ENCODE data around the gene ZNF177. TPM values are rescaled to one million over a fixed set of nuclear protein-coding genes. Genes with fewer than 3 reads are reported as not detected.

Gene ZNF177
- total RNA-seq, 1 experiment from 2014 or later: 0.55 TPM

GRCh38 chr19:9353011-9353410 lies 9.8 kb upstream of the ZNF177 start:
- Histone ChIP-seq H4K20me1 (ENCODE audit: insufficient read depth) (no peaks in the 10 kb centered on the region), H3K4me2 (no peak overlapping the region), H3K27me3 (ENCODE audit: insufficient read depth, low read depth) (no peaks in the 10 kb centered on the region), H3K4me1 (replicated peaks; ENCODE audit: insufficient read depth) (no peaks in the 10 kb centered on the region), H3K27ac (no peak overlapping the region), H3K9me2 (ENCODE audit: insufficient read depth) (no peaks in the 10 kb centered on the region), H3K36me3 (ENCODE audit: low read depth) (no peaks in the 10 kb centered on the region), H3K9me3 (ENCODE audit: insufficient read depth, low read depth) (peaks cover 24% of the 10 kb centered on the region; the same call in 1 of the 2 replicates), H3K79me2 (ENCODE audit: low read depth) (no peaks in the 10 kb centered on the region), H2AFZ (no peak overlapping the region), H3K4me3 (no peak overlapping the region), H3F3A (ENCODE audit: insufficient read depth, low read depth) (no peaks in the 10 kb centered on the region; the same call in 1 of the 2 replicates)
- ChIA-PET POLR2A (ENCODE audit: unreplicated experiment) (no interaction called here), CTCF (no interaction called here)
- DNase-seq: no peak
- TF ChIP-seq, protein P1, sequence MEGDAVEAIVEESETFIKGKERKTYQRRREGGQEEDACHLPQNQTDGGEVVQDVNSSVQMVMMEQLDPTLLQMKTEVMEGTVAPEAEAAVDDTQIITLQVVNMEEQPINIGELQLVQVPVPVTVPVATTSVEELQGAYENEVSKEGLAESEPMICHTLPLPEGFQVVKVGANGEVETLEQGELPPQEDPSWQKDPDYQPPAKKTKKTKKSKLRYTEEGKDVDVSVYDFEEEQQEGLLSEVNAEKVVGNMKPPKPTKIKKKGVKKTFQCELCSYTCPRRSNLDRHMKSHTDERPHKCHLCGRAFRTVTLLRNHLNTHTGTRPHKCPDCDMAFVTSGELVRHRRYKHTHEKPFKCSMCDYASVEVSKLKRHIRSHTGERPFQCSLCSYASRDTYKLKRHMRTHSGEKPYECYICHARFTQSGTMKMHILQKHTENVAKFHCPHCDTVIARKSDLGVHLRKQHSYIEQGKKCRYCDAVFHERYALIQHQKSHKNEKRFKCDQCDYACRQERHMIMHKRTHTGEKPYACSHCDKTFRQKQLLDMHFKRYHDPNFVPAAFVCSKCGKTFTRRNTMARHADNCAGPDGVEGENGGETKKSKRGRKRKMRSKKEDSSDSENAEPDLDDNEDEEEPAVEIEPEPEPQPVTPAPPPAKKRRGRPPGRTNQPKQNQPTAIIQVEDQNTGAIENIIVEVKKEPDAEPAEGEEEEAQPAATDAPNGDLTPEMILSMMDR (conservative IDR thresholded peaks at IDR 0.05): no peak
- no peak for TF ChIP-seq EZH2 (IDR thresholded peaks at IDR 0.05; ENCODE audit: low read depth)
- intact Hi-C loops (cut with micrococcal nuclease; ENCODE audit: unreplicated experiment): no loop called here
- BruUV-seq (replicated peaks): no TSS peak

GRCh38 chr19:9354651-9355050 lies 8.2 kb upstream of the ZNF177 start:
- Histone ChIP-seq H3K27ac (no peak overlapping the region), H3K4me3 (no peak overlapping the region), H4K20me1 (ENCODE audit: insufficient read depth) (no peaks in the 10 kb centered on the region), H3K4me1 (replicated peaks; ENCODE audit: insufficient read depth) (no peaks in the 10 kb centered on the region), H3K9me2 (ENCODE audit: insufficient read depth) (no peaks in the 10 kb centered on the region), H3K4me2 (no peak overlapping the region), H2AFZ (no peak overlapping the region), H3K36me3 (ENCODE audit: low read depth) (no peaks in the 10 kb centered on the region), H3K79me2 (ENCODE audit: low read depth) (no peaks in the 10 kb centered on the region), H3F3A (ENCODE audit: insufficient read depth, low read depth) (no peaks in the 10 kb centered on the region), H3K9me3 (ENCODE audit: insufficient read depth, low read depth) (peaks cover 15% of the 10 kb centered on the region), H3K27me3 (ENCODE audit: insufficient read depth, low read depth) (no peaks in the 10 kb centered on the region)
- POLR2A ChIA-PET (ENCODE audit: unreplicated experiment): no interaction called here
- CTCF ChIA-PET: no interaction called here
- TF ChIP-seq, protein P1 (conservative IDR thresholded peaks at IDR 0.05): no peak
- no peak for TF ChIP-seq EZH2 (IDR thresholded peaks at IDR 0.05; ENCODE audit: low read depth)
- intact Hi-C loops (cut with micrococcal nuclease; ENCODE audit: unreplicated experiment): no loop called here
- no peak for DNase-seq
- no TSS peak for BruUV-seq (replicated peaks)

DNA sequence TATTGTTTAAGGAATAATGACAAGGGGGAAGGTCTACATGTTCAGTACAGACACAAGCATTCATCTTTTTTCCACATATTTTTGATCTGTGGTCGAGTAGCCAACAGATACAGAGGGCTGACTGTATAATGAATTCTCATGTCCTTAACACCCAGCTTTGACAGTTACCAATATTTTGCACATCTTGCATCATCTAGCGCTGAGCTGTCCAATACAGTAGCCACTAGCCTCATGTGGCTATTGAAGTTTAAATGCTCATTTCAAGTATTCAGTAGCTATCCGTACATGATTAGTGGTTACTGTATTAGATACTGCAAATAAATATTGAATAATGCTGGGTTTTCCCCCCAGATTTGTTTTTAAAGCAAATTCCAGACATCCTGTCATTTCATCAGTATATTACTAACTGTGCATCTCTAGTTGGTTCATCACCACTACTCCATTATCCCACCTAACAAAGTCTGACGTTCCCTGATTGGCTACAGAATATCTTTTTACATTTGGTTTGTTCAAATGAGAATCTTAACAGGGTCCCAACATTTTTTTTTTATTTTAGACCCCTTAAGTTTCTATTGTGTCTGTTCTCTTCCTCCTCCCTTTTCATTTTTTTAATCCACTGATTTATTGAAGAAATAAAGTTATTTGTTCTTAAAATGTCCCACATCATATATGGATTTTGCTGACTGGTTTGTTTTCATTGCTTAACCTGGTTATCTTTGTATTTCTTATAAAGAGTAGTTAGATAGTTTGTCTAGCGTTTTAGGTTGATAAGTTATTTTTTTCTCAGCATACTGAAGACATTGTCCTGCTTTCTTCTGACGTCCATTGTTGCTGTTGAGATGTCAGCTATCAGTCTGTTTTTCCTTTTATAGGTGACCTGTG lies 8.2 kb downstream of the ZNF177 start:
- H3K4me2 ChIP-seq: no peak overlapping the region
- H3K9me3 ChIP-seq (ENCODE audit: insufficient read depth, low read depth): peaks cover 49% of the 10 kb centered on the region
- no peaks in the 10 kb centered on the region for H3F3A ChIP-seq (ENCODE audit: insufficient read depth, low read depth)
- no peak overlapping the region for H3K4me3 ChIP-seq
- no TSS peak for BruUV-seq (replicated peaks)
- no peaks in the 10 kb centered on the region for H3K27me3 ChIP-seq (ENCODE audit: insufficient read depth, low read depth)
- H3K9me2 ChIP-seq (ENCODE audit: insufficient read depth): no peaks in the 10 kb centered on the region
- H2AFZ ChIP-seq: no peak overlapping the region
- no peak overlapping the region for H3K27ac ChIP-seq
- no peaks in the 10 kb centered on the region for H3K79me2 ChIP-seq (ENCODE audit: low read depth)
- TF ChIP-seq, protein P1 (conservative IDR thresholded peaks at IDR 0.05): no peak
- no peak for TF ChIP-seq EZH2 (IDR thresholded peaks at IDR 0.05; ENCODE audit: low read depth)
- intact Hi-C loops (cut with micrococcal nuclease; ENCODE audit: unreplicated experiment): no loop called here
- no peaks in the 10 kb centered on the region for H4K20me1 ChIP-seq (ENCODE audit: insufficient read depth)
- H3K36me3 ChIP-seq (ENCODE audit: low read depth): no peaks in the 10 kb centered on the region
- ChIA-PET POLR2A (ENCODE audit: unreplicated experiment) (no interaction called here), CTCF (no interaction called here)
- no peak for DNase-seq
- no peaks in the 10 kb centered on the region for H3K4me1 ChIP-seq (replicated peaks; ENCODE audit: insufficient read depth)

Measured in PC-9 (cell line).